Measurements from ENCODE around the gene SMAD4.

DNA sequence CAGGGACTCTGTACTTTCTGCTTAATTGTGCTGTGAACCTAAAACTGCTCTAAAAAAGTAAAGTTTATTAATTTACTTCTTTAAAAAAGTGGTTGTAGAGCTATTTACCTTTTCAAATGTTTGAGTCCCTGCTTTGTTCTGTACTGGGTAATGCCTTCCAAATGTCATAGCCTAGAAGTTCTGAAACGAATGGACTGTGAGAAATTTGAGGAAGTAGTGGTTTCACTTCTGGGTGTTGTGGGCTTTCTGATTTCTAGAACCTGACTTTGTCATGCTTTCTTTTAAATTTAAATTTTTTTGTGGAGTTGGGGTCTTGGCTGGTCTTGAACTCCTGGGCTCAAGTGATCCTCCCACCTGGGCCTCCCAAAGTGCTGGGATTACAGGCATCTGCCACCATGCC, 44.6 kb downstream of the SMAD4 start:
- TF ChIP-seq CBX3 (IDR thresholded peaks at IDR 0.05; ENCODE audit: low read depth) = no peak
- TF ChIP-seq YY1 (IDR thresholded peaks at IDR 0.05; ENCODE audit: extremely low read depth, insufficient replicate concordance, low read depth, low read length) = no peak
- no peak for TF ChIP-seq EZH2 (IDR thresholded peaks at IDR 0.05)
- TF ChIP-seq, protein P1, sequence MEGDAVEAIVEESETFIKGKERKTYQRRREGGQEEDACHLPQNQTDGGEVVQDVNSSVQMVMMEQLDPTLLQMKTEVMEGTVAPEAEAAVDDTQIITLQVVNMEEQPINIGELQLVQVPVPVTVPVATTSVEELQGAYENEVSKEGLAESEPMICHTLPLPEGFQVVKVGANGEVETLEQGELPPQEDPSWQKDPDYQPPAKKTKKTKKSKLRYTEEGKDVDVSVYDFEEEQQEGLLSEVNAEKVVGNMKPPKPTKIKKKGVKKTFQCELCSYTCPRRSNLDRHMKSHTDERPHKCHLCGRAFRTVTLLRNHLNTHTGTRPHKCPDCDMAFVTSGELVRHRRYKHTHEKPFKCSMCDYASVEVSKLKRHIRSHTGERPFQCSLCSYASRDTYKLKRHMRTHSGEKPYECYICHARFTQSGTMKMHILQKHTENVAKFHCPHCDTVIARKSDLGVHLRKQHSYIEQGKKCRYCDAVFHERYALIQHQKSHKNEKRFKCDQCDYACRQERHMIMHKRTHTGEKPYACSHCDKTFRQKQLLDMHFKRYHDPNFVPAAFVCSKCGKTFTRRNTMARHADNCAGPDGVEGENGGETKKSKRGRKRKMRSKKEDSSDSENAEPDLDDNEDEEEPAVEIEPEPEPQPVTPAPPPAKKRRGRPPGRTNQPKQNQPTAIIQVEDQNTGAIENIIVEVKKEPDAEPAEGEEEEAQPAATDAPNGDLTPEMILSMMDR (IDR thresholded peaks at IDR 0.05 in 2 of 3, conservative IDR thresholded peaks at IDR 0.05 in 1 of 3; ENCODE audit: borderline replicate concordance in 1 of 3, insufficient read depth in 1 of 3, low read depth in 2 of 3, low read length in 2 of 3) = no peak
- TF ChIP-seq SP1 (IDR thresholded peaks at IDR 0.05; ENCODE audit: low read depth) = no peak

Measured in HCT116 (cell line).